NCI-H748 (cell line): ENCODE measurements around the gene CPT1C.

Experiments
- DNase-seq: peaks from one replicate; lab custom pipeline; 2025; ENCODE audit not compliant: unreplicated experiment; lab: John Stamatoyannopoulos, UW

CPT1C gene

DNA sequence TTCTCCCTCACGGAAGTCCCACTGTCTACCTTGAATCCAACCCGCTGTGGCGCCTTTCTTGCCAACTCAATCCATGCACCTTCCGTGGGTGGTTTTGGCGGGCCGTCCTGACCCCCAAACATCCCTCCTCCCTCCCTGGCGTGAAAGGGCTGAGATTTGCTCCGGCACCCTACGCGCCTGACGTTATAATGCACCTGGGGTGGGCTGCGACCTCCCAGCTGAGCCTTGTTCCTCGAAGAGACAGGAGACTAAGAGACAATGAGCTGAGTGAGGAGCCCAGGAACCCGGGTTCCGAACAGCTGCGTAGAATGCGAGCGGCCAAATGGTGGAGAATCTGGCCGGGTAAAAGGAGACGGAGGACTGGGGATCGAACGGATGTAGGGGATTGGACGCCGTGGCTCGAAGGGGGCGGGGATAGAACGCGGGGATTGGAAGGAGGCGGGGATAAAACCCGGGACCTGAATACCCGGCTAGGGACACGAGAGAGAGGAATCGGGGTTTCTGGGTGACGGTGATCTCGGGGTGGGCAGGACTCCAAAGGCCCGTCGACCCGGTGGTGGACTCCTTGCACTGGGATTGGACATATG lies at the start of gene CPT1C:
Gene CPT1C, plus strand, starts transcription at position 461 of the 587 bp plus-strand sequence. CDS start 1,137 bp downstream, outside the sequence.
- peak; percentile 97 for DNase-seq

DNA sequence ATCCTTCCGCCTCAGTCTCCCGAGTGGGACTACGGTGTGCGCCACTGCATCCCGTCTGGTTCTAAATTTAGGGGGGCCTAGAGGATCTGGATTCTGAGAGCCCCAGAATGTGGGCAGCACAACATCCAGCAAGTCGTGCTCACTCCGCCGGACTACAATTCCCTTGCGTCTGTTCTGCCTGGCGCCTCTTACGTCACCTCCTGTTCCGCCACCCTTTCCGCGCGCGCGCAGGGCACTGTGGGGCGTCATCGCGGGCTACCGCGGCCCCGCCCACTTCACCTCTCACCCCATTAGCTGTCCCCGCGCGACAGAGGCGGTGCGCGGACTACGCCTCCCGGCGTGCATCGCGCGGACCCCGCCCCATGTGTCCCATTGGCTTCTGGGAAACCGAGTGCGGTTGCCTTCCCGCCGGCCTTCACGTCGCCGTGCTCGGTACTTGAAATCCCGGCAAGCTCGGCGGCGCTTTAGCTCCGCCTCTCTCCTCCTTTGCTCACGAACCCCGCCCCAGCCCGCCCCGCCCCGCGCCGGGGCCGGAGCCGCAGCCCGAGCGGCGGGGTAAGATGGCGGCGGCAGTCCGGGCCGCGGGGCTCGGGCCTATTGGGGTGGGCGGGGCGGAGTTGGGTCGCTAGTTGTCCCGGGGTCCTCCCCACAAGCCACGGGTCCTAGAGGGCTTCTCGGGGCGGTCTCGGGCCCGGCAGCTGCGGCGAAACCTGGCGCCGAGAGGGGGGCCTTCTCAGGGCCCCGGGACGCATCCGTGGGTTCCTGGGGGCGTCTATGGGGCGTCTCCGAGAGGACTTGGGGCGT lies 49.0 kb upstream of the CPT1C start, which contains the start of gene SCAF1:
Gene SCAF1, plus strand, starts transcription at position 522 of the 804 bp plus-strand sequence. CDS start 2,818 bp downstream, outside the sequence.
- peak; percentile 100 for DNase-seq

DNA sequence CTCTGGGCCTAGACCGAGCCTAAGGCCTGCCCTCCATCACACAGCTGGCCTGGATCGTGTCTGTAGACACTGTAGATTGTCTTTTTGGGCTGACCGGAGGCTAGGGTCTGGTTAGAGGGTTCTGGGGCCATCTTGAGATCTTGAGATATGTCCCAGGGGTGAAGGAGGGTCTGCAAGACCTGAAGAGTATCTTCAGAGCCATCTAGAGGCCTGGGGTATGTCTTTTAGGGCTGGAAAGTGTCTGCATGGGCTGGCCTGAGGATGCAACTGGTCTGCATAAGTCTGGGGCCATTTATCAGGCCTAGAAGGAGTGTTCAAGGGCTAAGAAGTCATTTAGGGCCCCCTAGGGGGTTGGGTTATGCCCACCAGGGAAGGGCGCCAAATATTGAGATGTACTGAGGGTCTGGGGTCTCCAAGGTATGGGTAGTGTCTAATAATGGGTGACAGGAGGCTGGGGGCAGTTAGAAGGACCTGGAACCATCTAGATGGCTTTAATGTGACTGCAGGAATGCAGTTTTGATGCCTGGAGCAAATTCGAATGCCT lies 48.4 kb upstream of the CPT1C start:
- DNase-seq, result no peak

DNA sequence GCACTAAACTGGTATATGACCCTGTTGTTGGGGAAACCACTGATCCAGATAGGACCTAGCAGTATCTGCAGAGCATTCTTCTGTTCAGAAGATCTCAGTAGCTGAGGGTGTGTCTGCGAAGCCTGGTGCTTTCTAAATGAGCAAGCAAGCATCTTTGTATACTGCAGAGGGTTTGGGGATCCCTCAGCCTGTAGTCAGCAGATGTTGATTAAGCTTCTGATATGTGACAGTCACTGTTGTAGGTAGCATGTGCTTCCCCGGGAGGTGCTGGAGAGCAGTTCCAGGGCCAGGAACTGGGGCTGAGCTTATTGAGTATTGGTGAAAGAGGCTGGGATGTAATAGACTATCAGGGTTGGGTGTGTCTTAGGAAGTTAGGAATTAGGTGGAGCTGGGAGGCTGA lies 47.5 kb upstream of the CPT1C start:
- DNase-seq, result no peak

DNA sequence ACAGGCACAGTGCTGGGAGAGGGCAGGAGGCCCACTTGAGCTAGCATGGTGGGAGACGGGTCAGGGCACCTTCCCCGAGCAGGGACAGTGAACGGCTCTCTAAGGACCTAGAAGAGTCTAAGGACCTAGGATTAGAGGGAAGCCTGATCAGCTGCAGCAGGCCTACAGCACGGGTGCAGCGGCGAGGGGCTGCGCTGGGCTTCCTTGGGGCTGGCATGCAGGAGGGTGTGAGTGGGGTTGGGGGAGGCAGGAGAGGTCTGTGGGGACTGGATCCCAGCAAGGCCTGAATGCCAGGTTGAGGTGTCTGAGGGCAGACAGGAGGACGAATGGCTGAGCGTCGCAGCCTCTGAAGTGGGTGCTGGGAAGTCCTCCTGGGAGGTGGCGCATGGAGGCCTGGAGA lies 45.3 kb upstream of the CPT1C start:
- DNase-seq, result no peak

DNA sequence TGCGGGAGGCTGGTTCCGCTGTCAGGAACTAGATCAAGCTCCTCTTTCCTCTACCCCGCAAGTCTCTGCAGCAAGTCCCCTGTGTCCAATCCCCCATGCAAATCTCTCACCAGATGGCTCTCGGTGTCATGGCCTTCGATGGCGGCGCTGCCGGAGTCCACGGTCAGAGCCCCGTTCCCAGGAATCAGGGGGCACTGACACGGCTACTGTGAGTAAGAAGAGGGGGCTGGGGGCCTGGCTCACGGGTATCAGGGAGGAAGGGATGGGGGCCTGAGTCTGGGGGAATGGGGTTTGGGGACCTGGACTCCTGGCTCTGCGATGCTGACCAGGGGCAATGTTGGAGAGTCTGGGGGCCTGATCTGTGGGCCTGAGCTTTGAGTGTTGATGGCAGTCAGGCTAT lies 44.9 kb upstream of the CPT1C start:
- no peak for DNase-seq

DNA sequence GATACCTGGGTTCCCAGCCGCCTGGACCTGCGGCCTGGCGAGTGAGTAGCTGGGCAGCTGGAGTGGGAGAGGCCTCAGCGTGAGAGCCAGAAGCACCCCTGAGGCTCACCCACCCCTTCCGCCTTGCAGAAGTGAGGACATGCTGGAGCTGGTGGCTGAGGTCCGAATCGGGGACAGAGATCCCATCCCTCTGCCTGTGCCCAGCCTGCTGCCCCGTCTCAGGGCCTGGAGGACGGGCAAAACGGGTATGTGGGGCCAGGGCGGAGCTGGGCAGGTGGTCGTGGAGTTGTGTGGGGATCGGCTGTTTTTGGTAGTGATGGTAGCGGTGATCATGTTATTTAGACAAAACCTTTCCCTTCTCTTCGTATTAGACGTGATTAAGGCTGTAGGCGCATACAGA lies 44.3 kb upstream of the CPT1C start:
- DNase-seq, result no peak

DNA sequence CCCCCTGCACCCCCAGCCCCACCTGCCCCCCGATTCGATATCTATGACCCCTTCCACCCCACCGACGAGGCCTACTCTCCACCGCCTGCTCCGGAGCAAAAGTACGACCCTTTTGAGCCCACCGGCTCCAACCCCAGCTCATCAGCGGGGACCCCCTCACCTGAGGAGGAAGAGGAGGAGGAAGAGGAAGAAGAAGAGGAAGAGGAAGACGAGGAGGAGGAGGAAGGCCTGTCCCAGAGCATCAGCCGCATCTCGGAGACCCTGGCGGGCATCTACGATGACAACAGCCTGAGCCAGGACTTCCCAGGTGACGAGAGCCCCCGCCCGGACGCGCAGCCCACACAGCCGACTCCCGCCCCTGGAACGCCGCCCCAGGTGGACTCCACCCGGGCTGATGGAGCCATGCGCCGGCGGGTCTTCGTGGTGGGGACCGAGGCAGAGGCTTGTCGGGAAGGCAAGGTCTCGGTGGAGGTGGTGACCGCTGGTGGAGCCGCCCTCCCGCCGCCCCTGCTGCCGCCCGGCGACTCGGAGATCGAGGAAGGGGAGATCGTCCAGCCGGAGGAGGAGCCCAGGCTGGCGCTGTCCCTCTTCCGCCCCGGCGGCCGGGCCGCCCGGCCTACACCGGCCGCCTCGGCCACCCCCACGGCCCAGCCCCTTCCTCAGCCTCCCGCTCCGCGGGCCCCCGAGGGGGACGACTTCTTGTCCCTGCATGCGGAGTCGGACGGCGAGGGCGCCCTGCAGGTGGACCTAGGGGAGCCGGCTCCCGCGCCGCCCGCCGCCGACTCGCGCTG lies 39.7 kb upstream of the CPT1C start:
- no peak for DNase-seq

DNA sequence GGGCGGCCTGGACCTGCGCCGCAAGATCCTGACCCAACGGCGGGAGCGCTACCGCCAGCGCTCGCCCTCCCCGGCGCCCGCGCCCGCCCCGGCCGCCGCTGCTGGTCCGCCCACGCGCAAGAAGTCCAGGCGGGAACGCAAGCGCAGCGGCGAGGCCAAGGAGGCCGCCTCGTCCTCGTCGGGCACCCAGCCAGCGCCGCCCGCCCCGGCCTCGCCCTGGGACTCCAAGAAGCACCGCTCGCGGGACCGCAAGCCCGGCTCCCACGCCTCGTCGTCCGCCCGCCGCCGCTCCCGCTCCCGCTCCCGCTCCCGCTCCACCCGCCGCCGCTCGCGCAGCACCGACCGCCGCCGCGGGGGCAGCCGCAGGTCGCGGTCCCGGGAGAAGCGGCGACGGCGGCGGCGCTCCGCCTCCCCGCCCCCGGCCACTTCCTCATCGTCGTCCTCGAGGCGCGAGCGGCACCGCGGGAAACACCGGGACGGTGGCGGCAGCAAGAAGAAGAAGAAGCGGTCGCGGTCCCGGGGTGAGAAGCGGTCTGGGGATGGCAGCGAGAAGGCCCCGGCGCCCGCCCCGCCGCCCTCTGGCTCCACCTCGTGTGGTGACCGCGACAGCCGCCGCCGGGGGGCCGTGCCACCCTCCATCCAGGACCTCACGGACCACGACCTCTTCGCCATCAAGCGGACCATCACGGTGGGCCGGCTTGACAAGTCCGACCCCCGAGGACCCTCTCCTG lies 38.9 kb upstream of the CPT1C start:
- no peak for DNase-seq

DNA sequence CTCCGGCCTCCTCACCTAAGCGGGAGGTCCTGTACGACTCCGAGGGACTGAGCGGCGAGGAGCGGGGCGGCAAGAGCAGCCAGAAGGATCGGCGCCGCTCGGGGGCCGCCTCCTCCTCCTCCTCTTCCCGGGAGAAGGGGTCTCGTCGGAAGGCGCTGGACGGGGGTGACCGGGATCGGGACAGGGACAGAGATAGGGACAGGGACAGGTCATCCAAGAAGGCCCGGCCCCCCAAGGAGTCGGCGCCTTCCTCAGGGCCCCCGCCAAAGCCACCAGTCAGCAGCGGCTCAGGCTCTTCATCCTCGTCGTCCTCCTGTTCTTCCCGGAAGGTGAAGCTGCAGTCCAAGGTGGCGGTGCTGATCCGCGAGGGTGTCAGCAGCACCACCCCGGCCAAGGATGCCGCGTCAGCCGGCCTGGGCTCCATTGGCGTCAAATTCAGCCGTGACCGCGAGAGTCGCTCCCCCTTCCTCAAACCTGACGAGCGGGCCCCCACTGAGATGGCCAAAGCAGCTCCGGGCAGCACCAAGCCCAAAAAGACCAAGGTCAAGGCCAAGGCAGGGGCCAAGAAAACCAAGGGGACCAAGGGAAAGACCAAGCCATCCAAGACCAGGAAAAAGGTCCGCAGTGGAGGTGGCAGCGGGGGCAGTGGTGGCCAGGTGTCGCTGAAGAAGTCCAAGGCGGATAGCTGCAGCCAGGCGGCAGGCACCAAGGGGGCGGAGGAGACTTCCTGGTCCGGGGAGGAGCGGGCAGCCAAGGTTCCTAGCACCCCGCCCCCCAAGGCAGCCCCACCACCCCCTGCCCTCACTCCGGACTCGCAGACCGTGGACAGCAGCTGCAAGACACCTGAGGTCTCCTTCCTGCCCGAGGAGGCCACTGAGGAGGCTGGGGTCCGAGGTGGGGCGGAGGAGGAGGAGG lies 38.1 kb upstream of the CPT1C start:
- DNase-seq, result no peak

DNA sequence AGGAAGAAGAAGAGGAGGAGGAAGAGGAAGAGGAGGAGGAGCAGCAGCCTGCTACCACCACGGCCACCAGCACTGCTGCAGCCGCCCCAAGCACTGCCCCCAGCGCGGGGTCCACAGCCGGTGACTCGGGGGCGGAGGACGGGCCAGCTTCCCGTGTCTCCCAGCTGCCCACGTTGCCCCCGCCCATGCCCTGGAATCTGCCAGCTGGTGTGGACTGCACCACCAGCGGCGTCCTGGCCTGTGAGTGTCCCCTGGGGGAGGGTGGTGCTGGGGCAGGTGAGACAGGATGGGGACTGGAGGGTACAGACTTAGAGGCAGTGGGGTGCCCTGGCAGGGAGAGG lies 37.5 kb upstream of the CPT1C start:
- no peak for DNase-seq

DNA sequence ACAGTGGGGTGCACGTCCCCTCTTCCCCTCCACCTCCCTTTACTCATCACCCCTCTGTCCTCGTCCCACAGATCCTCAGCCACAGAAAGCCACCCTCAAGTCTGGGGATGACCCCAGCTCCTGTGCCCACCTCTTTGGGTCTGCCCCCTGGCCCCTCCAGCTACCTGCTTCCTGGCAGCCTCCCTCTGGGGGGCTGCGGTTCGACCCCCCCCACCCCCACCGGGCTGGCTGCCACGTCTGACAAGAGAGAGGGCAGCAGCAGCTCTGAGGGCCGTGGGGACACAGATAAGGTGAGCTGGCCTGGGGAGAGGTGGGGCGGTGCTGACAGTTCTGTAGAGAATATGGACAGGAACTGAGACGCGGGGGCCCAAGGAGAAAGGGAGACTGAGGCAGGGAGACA lies 36.3 kb upstream of the CPT1C start:
- DNase-seq, result no peak

DNA sequence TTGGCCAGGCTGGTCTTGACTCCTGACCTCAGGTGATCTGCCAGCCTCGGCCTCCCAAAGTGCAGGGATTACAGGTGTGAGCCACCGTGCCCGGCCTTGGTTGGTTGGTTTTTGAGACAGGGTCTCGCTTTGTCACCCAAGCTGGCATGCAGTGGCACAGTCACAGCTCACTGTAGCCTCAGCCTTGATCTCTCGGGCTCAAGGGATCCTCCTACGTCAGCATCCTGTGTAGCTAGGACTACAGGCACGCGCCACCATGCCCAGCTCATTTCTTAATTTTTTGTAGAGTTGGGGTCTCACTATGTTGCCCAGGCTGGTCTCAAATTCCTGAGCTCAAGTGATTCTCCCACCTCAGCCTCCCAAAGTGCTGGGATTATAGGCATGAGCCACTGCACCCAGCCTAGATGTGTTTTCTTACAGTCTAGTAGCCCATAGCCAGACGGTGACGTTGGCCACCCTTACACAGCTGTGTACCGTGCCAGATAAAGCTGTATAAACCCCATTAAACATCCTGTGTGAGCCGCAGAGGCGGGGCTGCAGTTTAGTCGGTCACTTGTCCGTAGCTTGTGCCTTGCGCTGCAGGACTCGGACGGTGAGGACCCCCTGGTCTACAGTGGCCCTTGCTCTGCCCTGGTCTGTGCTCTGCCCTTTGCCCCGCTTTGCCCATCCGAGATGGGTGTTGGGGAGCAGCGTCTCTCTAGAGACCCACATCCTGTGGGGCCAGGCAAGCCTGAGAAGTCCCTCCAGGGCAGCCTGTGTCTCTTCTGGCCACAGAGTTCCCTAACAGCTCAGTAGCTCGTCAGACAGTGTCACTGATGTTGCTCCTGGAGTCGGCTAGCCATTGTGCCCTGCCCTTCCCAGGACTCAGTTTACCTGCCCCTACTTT lies 35.1 kb upstream of the CPT1C start:
- no peak for DNase-seq

DNA sequence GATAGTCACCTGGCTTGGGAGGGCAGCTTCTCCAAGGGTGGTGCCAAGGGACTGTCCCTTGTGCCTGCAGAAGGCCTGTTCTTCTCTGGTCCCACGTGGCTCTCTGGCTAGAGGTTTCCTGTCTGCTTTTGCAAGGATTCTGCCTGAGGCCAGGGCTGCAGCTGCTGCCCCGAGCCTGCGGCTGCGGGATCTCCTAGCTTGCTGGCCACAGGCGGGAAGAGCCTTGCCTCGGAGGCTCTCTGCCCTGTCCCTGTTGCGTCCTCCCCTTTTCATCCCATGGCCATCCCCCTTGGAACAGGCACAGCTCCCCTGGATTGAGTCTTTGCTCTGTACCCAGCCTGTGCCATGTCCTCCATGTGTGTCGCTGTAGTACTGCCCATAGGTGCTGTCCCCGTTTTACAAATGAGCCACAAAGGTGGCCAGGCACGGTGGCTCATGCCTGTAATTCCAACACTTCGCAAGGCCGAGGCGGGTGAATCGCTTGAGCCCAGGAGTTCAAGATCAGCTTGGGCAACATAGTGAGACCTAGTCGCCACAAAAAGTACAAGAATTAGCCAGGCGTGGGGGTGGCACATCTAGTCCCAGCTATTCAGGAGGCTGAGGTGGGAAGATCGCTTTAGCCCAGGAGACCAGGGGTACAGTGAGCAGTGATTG lies 34.3 kb upstream of the CPT1C start:
- DNase-seq, result no peak

DNA sequence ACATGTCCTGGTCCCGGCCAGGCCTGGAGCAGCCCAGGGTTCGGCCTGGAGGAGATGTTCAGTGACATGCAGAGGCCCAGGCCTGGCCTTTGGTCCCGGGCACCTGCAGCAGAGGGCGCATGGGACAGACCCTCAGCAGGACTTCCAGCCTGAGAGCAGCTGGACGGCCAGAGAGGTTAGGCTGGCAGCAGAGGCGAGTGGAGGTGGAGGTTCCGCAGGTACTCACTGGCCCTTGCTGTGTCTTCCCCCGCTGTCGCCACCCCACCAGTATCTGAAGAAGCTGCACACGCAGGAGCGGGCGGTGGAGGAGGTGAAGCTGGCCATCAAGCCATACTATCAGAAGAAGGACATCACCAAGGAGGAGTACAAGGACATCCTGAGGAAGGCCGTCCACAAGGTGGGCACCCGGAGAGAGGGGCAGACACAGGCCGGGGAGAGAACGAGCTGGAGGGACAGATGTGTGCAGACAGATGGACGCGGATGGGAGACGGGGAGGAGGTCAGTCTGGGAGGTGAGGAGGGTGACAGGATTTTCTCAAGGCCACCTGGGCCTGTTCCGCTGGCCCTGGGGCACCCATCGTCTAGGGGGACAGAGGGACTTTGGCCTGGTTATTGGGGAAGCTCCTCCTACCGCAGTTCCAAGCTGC lies 33.3 kb upstream of the CPT1C start:
- no peak for DNase-seq

DNA sequence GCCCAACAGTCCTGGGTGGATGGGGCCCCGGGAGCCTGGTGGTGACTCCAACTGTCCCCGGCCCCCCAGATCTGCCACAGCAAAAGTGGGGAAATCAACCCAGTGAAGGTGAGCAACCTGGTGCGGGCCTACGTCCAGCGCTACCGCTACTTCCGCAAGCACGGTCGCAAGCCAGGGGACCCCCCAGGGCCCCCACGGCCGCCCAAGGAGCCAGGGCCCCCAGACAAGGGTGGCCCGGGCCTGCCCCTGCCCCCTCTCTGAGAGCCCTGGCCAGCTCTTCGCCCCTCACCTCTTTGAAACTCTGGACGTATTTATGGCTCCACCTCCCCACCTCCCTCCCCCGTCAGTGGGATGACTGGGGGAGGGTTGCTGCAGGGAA lies 32.8 kb upstream of the CPT1C start:
- DNase-seq, result no peak

DNA sequence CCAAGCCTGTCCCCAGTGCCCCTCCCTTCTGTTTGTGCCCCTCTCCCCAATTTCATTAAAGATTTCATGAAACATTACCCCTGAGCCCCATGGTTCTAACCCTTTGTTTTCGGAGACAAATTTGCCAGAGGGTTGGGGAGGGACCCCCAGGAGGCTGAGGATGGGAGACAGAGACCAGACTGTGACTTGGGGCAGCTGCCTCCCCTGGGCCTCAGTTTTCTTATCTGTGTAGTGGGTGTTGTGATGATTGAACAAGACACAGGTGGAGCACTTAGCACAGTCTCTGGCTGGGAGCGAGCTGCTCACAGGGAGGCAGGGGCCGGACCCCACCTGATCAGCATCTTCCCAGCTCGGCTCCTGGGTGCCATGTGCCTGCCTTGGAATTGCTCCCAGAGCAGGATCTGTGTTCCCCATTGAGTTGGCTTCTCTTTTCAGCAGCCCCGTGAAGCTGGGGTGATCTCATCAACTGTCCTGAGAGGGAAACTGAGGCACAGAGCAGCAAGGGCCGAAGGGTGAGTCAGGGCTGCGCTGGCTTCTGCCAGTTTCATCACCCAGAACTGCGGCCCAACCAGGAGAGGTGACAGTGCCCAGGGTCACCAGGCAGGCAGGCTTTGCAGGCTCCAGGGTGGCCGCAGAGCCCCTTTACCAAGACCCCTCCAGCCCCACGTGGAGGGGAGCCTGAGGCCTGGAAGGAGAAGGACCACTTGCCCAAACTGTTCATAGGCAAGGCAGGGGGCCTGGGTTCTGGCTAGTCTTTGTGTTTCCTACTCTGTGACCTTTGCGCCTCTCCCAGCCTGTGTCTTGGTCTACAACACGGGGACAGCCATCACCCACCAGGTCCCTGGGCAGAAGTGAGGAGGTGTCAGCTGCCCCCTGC lies 32.1 kb upstream of the CPT1C start:
- no peak for DNase-seq
